Sigmoid colon (tissue), 4 donors: ENCODE results near the gene SOBP.

ENCODE experiments used
- CTCF ChIP-seq, 4 experiments: fragments of 450-650 bp in 3 of 4; fragments of 200-600 bp in 1 of 4; IDR thresholded peaks; one replicate each; pipeline ENCODE4 v1.5.1; 2016 to 2019; ENCODE audit warnings: antibody characterized with exemption in 4 of 4, mild to moderate bottlenecking in 3 of 4, moderate library complexity in 2 of 4
- EP300 ChIP-seq, 4 donors: sonication (generic); formaldehyde crosslinking; IDR thresholded peaks; one replicate each; pipeline ENCODE4 v1.6.1; 2017; ENCODE audit warnings: antibody characterized with exemption in 4 of 4
- POLR2A ChIP-seq, 2 donors: fragments of 450-650 bp; IDR thresholded peaks; one replicate each; pipeline ENCODE4 v1.6.1; 2016; ENCODE audit warnings: antibody characterized with exemption in 2 of 2, mild to moderate bottlenecking in 2 of 2, moderate library complexity in 2 of 2
- POLR2AphosphoS5 ChIP-seq, 4 donors: sonication (generic); formaldehyde crosslinking; IDR thresholded peaks; one replicate each; pipeline ENCODE4 v1.6.1; 2017; ENCODE audit warnings: antibody characterized with exemption in 4 of 4

- TF ChIP-seq CTCF (IDR thresholded peaks at IDR 0.05), result no peak
- no peak for TF ChIP-seq EP300 (IDR thresholded peaks at IDR 0.05)
- no peak for TF ChIP-seq POLR2A (IDR thresholded peaks at IDR 0.05)
- TF ChIP-seq POLR2AphosphoS5 (IDR thresholded peaks at IDR 0.05), result no peak
Observed at GRCh38 chr6:107655245-107655644, 165.3 kb downstream of the SOBP start.
